ENCODE results near the gene CARS2.

CARS2 gene

GRCh38 chr13:110702591-110703526, 3.1 kb downstream of the CARS2 start (continued):
- TF ChIP-seq ATF2 (tag by site-specific recombination; IDR thresholded peaks at IDR 0.05; ENCODE audit: low read depth) (peak; percentile 82), RBAK (tag by site-specific recombination; IDR thresholded peaks at IDR 0.05) (no peak), GLIS1 (tag by site-specific recombination; IDR thresholded peaks at IDR 0.05) (no peak), ZNF610 (tag by site-specific recombination; IDR thresholded peaks at IDR 0.05; ENCODE audit: borderline replicate concordance) (no peak), ZNF449 (tag by site-specific recombination; IDR thresholded peaks at IDR 0.05) (peak; percentile 73; the same call in 1 of the 2 replicates), KLF1 (tag by site-specific recombination; IDR thresholded peaks at IDR 0.05) (no peak), ZIC2 (tag by site-specific recombination; IDR thresholded peaks at IDR 0.05) (peak; percentile 67), ZNF645 (tag by site-specific recombination; IDR thresholded peaks at IDR 0.05) (no peak), ZNF510 (tag by site-specific recombination; IDR thresholded peaks at IDR 0.05; ENCODE audit: insufficient replicate concordance) (no peak), HOXA7 (CRISPR knock-in tag; IDR thresholded peaks at IDR 0.05; ENCODE audit: borderline replicate concordance) (no peak), ZNF2 (tag by site-specific recombination; IDR thresholded peaks at IDR 0.05) (0 out of 2 replicates have a peak, but pooled peaks have one; percentile 46), ZNF600 (tag by site-specific recombination; IDR thresholded peaks at IDR 0.05) (peak; percentile 82), SP7 (tag by site-specific recombination; IDR thresholded peaks at IDR 0.05) (peak; percentile 35), ZNF558 (tag by site-specific recombination; IDR thresholded peaks at IDR 0.05) (no peak), SP3 (tag by site-specific recombination; IDR thresholded peaks at IDR 0.05) (no peak), ZNF843 (tag by site-specific recombination; IDR thresholded peaks at IDR 0.05) (no peak), IKZF3 (tag by site-specific recombination; IDR thresholded peaks at IDR 0.05) (0 out of 2 replicates have a peak, but pooled peaks have one; percentile 10), ZNF747 (tag by site-specific recombination; IDR thresholded peaks at IDR 0.05) (no peak), ZSCAN30 (tag by site-specific recombination; IDR thresholded peaks at IDR 0.05) (peak; percentile 39; the same call in 1 of the 2 replicates), ZNF514 (tag by site-specific recombination; IDR thresholded peaks at IDR 0.05) (no peak), ZNF280D (tag by site-specific recombination; IDR thresholded peaks at IDR 0.05) (no peak), FEZF1 (tag by site-specific recombination; IDR thresholded peaks at IDR 0.05) (peak; percentile 52), ZNF221 (tag by site-specific recombination; IDR thresholded peaks at IDR 0.05; ENCODE audit: borderline replicate concordance) (no peak), SP2 (tag by site-specific recombination; IDR thresholded peaks at IDR 0.05) (peak; percentile 40), KLF9 (tag by site-specific recombination; IDR thresholded peaks at IDR 0.05; ENCODE audit: low read depth) (0 out of 2 replicates have a peak, but pooled peaks have one; percentile 24), ZNF629 (tag by site-specific recombination; IDR thresholded peaks at IDR 0.05) (peak; percentile 82), SALL2 (tag by site-specific recombination; IDR thresholded peaks at IDR 0.05; ENCODE audit: borderline replicate concordance) (no peak)
- TF ChIP-seq, protein P1, sequence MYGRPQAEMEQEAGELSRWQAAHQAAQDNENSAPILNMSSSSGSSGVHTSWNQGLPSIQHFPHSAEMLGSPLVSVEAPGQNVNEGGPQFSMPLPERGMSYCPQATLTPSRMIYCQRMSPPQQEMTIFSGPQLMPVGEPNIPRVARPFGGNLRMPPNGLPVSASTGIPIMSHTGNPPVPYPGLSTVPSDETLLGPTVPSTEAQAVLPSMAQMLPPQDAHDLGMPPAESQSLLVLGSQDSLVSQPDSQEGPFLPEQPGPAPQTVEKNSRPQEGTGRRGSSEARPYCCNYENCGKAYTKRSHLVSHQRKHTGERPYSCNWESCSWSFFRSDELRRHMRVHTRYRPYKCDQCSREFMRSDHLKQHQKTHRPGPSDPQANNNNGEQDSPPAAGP (tag by site-specific recombination; IDR thresholded peaks at IDR 0.05), result peak; percentile 46; the same call in 1 of the 2 replicates
- TF ChIP-seq, protein P2, sequence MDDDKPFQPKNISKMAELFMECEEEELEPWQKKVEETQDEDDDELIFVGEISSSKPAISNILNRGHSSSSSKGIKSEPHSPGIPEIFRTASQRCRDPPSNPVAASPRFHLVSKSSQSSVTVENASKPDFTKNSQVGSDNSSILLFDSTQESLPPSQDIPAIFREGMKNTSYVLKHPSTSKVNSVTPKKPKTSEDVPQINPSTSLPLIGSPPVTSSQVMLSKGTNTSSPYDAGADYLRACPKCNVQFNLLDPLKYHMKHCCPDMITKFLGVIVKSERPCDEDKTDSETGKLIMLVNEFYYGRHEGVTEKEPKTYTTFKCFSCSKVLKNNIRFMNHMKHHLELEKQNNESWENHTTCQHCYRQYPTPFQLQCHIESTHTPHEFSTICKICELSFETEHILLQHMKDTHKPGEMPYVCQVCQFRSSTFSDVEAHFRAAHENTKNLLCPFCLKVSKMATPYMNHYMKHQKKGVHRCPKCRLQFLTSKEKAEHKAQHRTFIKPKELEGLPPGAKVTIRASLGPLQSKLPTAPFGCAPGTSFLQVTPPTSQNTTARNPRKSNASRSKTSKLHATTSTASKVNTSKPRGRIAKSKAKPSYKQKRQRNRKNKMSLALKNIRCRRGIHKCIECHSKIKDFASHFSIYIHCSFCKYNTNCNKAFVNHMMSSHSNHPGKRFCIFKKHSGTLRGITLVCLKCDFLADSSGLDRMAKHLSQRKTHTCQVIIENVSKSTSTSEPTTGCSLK (tag by site-specific recombination; IDR thresholded peaks at IDR 0.05), result no peak

Measured in HEK293 (cell line).